Measurements from ENCODE around the gene ESPN. TPM values are rescaled to one million over a fixed set of nuclear protein-coding genes. Genes with fewer than 3 reads are reported as not detected.

The ESPN gene
- total and polyA plus RNA-seq, 10 donors: 0.26 to 6.0 (median 0.54) TPM; not detected in 1

- Histone ChIP-seq H3K9me3 (no peaks in the 10 kb centered on the region), H3K36me3 (no peaks in the 10 kb centered on the region), H3K27me3 (replicated peaks in 1 of 7) (peaks cover 19 to 100% (median 89%) of the 10 kb centered on the region in 7 donors), H3K27ac (no peak overlapping the region), H3K4me3 (peak overlapping the region in 6 of 8 donors; percentile 30 to 68 (median 37)), H3K4me1 (peaks cover 22 to 50% (median 39%) of the 10 kb centered on the region in 6 donors)
- WGBS, 5 donors: 8 to 21% (median 10%) methylated on average over 23 to 69 of the region's 69 CpGs
- intact Hi-C loops (cut with DNase I; ENCODE audit: low total_unique reads): no loop called here
- TF ChIP-seq, protein P1, sequence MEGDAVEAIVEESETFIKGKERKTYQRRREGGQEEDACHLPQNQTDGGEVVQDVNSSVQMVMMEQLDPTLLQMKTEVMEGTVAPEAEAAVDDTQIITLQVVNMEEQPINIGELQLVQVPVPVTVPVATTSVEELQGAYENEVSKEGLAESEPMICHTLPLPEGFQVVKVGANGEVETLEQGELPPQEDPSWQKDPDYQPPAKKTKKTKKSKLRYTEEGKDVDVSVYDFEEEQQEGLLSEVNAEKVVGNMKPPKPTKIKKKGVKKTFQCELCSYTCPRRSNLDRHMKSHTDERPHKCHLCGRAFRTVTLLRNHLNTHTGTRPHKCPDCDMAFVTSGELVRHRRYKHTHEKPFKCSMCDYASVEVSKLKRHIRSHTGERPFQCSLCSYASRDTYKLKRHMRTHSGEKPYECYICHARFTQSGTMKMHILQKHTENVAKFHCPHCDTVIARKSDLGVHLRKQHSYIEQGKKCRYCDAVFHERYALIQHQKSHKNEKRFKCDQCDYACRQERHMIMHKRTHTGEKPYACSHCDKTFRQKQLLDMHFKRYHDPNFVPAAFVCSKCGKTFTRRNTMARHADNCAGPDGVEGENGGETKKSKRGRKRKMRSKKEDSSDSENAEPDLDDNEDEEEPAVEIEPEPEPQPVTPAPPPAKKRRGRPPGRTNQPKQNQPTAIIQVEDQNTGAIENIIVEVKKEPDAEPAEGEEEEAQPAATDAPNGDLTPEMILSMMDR (IDR thresholded peaks at IDR 0.05 in 8 of 11, conservative IDR thresholded peaks at IDR 0.05 in 3 of 11): no peak
- TF ChIP-seq POLR2A (IDR thresholded peaks at IDR 0.05) (no peak), POLR2AphosphoS5 (IDR thresholded peaks at IDR 0.05) (no peak)
- DNase-seq: no peak
Measured at GRCh38 chr1:6418668-6419396, 5.7 kb upstream of the ESPN start.

DNA sequence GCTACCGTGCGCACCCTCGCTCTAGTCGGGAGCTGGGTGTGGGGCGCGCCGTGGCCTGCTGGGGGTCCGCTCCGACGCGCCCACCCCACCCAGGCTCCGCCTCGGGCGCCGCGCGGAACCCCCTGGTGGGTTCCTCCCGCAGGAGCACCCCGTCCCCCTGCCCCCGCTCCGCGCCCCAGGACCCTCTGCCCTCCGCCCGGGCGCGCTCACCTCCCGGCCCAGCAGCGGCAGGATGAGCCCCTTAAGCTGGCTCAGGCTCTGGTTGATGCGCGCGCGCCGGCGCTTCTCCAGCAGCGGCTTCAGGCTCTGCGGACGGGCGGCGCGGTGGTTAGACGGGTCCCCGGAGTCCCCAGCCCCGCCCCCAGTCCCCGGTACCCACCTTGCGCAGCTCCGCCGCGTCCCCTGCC is 5.2 kb upstream of the ESPN start:
- TF ChIP-seq, protein P1 (IDR thresholded peaks at IDR 0.05 in 8 of 11, conservative IDR thresholded peaks at IDR 0.05 in 3 of 11): no peak
- TF ChIP-seq POLR2AphosphoS5 (IDR thresholded peaks at IDR 0.05) (no peak), POLR2A (IDR thresholded peaks at IDR 0.05) (no peak)
- intact Hi-C loops (cut with DNase I; ENCODE audit: low total_unique reads): no loop called here
- no peaks in the 10 kb centered on the region for H3K36me3 ChIP-seq
- H3K4me1 ChIP-seq: peaks cover 27 to 55% (median 44%) of the 10 kb centered on the region in 6 donors
- H3K9me3 ChIP-seq: no peaks in the 10 kb centered on the region
- peak overlapping the region in 7 of 8 donors; percentile 30 to 68 (median 36) for H3K4me3 ChIP-seq
- 4 to 28% (median 6%) methylated on average over 11 to 48 of the region's 48 CpGs; no CpG with 5 or more reads in 1 of the 5 donors for WGBS, 5 donors
- DNase-seq: no peak
- H3K27me3 ChIP-seq (replicated peaks in 1 of 7): peaks cover 19 to 100% (median 92%) of the 10 kb centered on the region in 7 donors
- H3K27ac ChIP-seq: no peak overlapping the region

GRCh38 chr1:6419804-6420453 is 4.6 kb upstream of the ESPN start, which contains the start of gene HES2:
Gene HES2 (minus strand): TSS chr1:6419919. CDS start chr1:6419820, 99 bp downstream.
- no peaks in the 10 kb centered on the region for H3K36me3 ChIP-seq
- no peak within 1 kb of the TSS for H3K27ac ChIP-seq
- peaks cover 20 to 100% (median 92%) of the 10 kb centered on the region in 7 donors for H3K27me3 ChIP-seq (replicated peaks in 1 of 7)
- DNase-seq: no peak
- intact Hi-C loops (cut with DNase I; ENCODE audit: low total_unique reads): no loop called here
- H3K4me3 ChIP-seq: peak within 1 kb of the TSS in 7 of 8 donors; percentile 30 to 68 (median 36)
- WGBS, 5 donors: 0 to 1% (median 1%) methylated on average over 7 to 62 of the region's 62 CpGs
- peaks cover 28 to 55% (median 47%) of the 10 kb centered on the region in 6 donors for H3K4me1 ChIP-seq
- no peaks in the 10 kb centered on the region for H3K9me3 ChIP-seq
- no peak for TF ChIP-seq POLR2AphosphoS5 (IDR thresholded peaks at IDR 0.05)
- no peak for TF ChIP-seq POLR2A (IDR thresholded peaks at IDR 0.05)
- TF ChIP-seq, protein P1 (IDR thresholded peaks at IDR 0.05 in 8 of 11, conservative IDR thresholded peaks at IDR 0.05 in 3 of 11): no peak

Measured in spleen (tissue), 11 donors.